ENCODE results near the gene GP5.

The GP5 gene

DNA sequence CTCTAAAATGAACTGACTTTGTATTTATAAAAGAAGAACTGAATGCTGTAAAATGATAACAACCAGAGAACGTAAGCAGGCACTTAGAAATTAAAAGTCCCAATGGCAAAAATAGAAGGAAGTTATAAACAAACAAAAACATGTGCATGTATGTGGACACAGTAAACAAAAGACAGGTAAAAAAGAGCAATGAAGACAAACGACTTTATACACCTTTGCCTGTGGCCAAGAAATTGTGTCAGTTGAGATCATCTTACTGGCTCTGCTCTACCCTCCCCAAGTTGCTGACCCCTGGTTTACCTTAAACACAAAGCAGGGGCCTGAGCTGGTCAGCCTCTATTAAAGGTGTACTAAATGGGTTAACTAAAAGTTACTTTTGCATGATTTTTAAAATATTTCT, 41.7 kb upstream of the GP5 start:
- ChIA-PET CTCF (interaction anchor here (1.3 kb wide), 1 partner anchor 30 kb away, joined by 4 read pairs; no protein-coding TSS in a partner anchor), POLR2A (ENCODE audit: low non-redundant PET) (no interaction called here)
- TF ChIP-seq, protein P1, sequence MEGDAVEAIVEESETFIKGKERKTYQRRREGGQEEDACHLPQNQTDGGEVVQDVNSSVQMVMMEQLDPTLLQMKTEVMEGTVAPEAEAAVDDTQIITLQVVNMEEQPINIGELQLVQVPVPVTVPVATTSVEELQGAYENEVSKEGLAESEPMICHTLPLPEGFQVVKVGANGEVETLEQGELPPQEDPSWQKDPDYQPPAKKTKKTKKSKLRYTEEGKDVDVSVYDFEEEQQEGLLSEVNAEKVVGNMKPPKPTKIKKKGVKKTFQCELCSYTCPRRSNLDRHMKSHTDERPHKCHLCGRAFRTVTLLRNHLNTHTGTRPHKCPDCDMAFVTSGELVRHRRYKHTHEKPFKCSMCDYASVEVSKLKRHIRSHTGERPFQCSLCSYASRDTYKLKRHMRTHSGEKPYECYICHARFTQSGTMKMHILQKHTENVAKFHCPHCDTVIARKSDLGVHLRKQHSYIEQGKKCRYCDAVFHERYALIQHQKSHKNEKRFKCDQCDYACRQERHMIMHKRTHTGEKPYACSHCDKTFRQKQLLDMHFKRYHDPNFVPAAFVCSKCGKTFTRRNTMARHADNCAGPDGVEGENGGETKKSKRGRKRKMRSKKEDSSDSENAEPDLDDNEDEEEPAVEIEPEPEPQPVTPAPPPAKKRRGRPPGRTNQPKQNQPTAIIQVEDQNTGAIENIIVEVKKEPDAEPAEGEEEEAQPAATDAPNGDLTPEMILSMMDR (conservative IDR thresholded peaks at IDR 0.05; ENCODE audit: low read depth) = no peak
- no peak overlapping the region for H3K27ac ChIP-seq
- DNase-seq (ENCODE audit: low spot score) = no peak

DNA sequence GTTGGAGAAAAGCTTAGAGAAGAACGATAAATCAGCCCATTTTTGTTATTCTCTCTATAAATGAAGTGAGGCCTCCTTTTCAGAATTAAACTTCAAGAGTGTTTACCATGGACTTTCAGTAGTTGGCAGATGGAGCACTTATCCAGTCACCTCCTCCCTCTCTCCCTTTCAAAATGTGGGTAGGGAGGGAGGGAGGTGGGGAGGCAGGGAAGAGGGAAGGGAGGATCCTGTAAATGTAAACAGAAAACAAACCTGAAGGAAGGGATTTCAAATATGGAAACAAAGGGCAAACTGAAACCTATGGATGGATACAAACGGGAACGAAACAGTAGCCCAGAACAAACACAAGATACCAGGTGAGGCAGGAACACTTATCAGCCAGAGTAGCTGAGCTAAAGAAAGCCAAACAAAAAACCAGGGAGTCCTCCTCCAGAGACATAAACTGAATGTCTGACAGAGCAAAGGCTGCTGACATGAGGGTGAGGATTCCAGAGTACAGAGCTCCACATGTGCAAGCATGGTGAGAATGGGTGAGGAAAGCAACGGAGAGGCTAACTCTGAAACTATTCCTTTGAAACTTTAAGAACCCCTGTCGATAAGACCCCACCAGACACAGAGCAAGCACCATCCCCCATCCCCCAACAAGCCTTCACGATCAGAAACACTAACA, 41.0 kb upstream of the GP5 start:
- no peak for DNase-seq (ENCODE audit: low spot score)
- TF ChIP-seq, protein P1 (conservative IDR thresholded peaks at IDR 0.05; ENCODE audit: low read depth) = no peak
- no peak overlapping the region for H3K27ac ChIP-seq
- POLR2A ChIA-PET (ENCODE audit: low non-redundant PET) = no interaction called here
- CTCF ChIA-PET = no interaction called here

DNA sequence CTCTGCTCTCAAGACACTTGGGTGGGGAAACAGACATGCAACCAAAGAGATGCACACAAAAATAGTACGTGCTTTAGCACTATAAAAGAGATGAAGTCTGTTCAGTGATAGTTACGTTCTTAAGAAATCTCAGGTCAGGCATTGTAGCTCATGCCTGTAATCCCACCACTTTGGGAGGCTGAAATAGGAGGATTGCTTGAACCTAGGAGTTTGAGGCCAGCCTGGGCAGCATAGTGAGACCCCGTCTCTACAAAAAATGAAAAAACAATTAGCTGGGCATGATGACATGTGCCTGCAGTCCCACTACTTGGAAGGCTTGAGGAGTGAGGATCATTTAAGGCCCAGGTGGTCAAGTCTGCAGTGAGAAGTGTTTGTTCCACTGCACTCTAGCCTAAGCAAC, 35.4 kb upstream of the GP5 start:
- DNase-seq (ENCODE audit: low spot score) = no peak
- H3K27ac ChIP-seq = no peak overlapping the region
- POLR2A ChIA-PET (ENCODE audit: low non-redundant PET) = no interaction called here
- CTCF ChIA-PET = interaction anchor here (0.7 kb wide), 1 partner anchor 9 kb away, joined by 4 read pairs; no protein-coding TSS in a partner anchor
- TF ChIP-seq, protein P1 (conservative IDR thresholded peaks at IDR 0.05; ENCODE audit: low read depth) = no peak

DNA sequence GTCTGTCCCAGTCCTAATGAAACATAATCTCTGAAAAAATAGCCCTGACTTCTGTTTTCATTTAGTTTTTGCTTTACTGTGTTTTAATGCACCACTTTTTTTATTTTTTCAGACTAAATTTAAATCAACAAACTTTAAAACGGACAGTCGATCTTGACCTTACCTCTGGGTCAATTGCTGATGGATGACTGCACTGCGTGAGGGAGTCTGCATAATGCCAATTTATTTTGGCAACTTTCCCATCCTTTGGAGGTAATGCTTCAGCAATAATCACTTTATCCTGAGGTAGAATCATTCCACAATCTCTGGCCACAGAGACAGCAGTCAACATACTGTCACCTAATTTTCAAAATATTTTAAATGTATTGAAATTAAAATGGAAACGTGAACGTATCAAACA, 32.5 kb upstream of the GP5 start:
- POLR2A ChIA-PET (ENCODE audit: low non-redundant PET) = no interaction called here
- CTCF ChIA-PET = interaction anchor here (0.6 kb wide), 1 partner anchor 150 kb away, joined by 3 read pairs; no protein-coding TSS in a partner anchor
- no peak overlapping the region for H3K27ac ChIP-seq
- no peak for DNase-seq (ENCODE audit: low spot score)
- TF ChIP-seq, protein P1 (conservative IDR thresholded peaks at IDR 0.05; ENCODE audit: low read depth) = no peak

DNA sequence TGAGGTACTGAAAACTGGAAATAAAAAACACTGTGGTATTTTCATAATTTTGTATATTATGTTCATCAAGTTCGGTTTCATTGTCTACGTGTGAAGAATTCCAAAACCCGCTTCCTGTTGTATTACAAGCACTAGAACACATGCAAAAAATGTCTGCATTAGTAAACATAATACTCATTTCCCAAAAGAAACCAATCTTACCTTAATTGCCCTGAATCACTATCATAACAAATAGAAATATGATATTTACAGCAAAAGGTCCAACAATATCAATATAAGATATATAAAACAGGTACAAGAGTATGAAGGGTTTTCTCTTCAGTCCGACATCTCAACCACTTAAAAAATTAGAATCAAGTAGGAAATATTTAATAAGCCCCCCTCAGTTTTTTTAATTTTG, 26.3 kb upstream of the GP5 start:
- H3K27ac ChIP-seq = no peak overlapping the region
- DNase-seq (ENCODE audit: low spot score) = no peak
- CTCF ChIA-PET = no interaction called here
- POLR2A ChIA-PET (ENCODE audit: low non-redundant PET) = no interaction called here
- TF ChIP-seq, protein P1 (conservative IDR thresholded peaks at IDR 0.05; ENCODE audit: low read depth) = no peak

DNA sequence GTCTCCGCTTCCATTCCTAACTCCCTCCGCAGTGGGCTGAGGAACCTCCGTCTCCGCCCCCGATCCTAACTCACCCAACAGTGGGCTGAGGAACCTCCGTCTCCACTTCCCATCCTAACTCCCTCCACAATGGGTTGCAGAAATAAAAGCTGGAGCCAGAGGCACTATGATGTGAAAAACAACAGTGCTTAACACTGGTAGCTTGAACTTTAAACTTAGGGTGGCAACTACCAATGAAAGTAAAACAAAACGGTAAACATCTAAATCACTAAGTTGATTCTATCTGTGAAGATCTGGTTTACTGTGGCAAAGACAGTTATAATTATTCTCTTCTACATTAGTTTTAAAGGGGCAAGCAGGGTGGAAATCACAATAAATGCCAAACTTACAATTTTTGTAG, 25.9 kb upstream of the GP5 start:
- no peak for DNase-seq (ENCODE audit: low spot score)
- TF ChIP-seq, protein P1 (conservative IDR thresholded peaks at IDR 0.05; ENCODE audit: low read depth) = no peak
- ChIA-PET CTCF (no interaction called here), POLR2A (ENCODE audit: low non-redundant PET) (no interaction called here)
- no peak overlapping the region for H3K27ac ChIP-seq

Measured in RWPE1 (cell line).